DND-41 (cell line): ENCODE measurements around the gene FGF14.

Experiments used
- ATAC-seq: fragments of 200-7000 bp; cut with Tn5 transposase; 3 replicates; pipeline ENCODE4 v1.9.1; 2021; ENCODE audit warnings: low read depth; ENCODE audit not compliant: insufficient read depth
- DNase-seq: peaks from one replicate; pipeline ENCODE4 v3.0.0-alpha.2; 2020
- H2AFZ ChIP-seq: 2 replicates; pipeline ENCODE4 v1.6.0; 2012; ENCODE audit warnings: low read depth, low read length
- H3K27ac ChIP-seq: 2 replicates; pipeline ENCODE4 v1.5.1; 2012; ENCODE audit warnings: low read length, inconsistent platforms
- H3K27me3 ChIP-seq: fragments of 200-600 bp; sonication (generic); 2 replicates; pipeline ENCODE4 v1.6.0; 2012; ENCODE audit warnings: low read length, mild to moderate bottlenecking, inconsistent platforms; ENCODE audit not compliant: insufficient read depth, poor library complexity
- H3K36me3 ChIP-seq: 2 replicates; pipeline ENCODE4 v1.5.1; 2012; ENCODE audit warnings: low read length, inconsistent platforms; ENCODE audit not compliant: insufficient read depth
- H3K4me1 ChIP-seq: 2 replicates; pipeline ENCODE4 v1.5.1; 2012; ENCODE audit warnings: mild to moderate bottlenecking, low read length; ENCODE audit not compliant: insufficient read depth
- H3K4me2 ChIP-seq: 2 replicates; pipeline ENCODE4 v1.6.0; 2012; ENCODE audit warnings: mild to moderate bottlenecking, moderate library complexity, low read length, inconsistent platforms; ENCODE audit not compliant: insufficient read depth
- H3K4me3 ChIP-seq, 2 experiments: fragments of 200-600 bp in 1 of 2; shearing (Covaris generic) in 1 of 2; 2 replicates each; pipeline ENCODE4 v1.5.1; 2012 to 2016; ENCODE audit warnings: inconsistent platforms in 2 of 2, low read length in 2 of 2, mild to moderate bottlenecking in 2 of 2, low read depth in 1 of 2, moderate library complexity in 1 of 2
- H3K79me2 ChIP-seq: 2 replicates; pipeline ENCODE4 v1.6.0; 2012; ENCODE audit warnings: low read length, inconsistent platforms; ENCODE audit not compliant: insufficient read depth
- H3K9ac ChIP-seq: 2 replicates; pipeline ENCODE4 v1.6.0; 2012; ENCODE audit warnings: low read depth, mild to moderate bottlenecking, inconsistent platforms, low read length, moderate library complexity
- H3K9me3 ChIP-seq: 2 replicates; pipeline ENCODE4 v1.5.1; 2012; ENCODE audit warnings: low read length, moderate library complexity, mild to moderate bottlenecking, inconsistent platforms; ENCODE audit not compliant: insufficient read depth, severe bottlenecking
- H4K20me1 ChIP-seq: 2 replicates; pipeline ENCODE4 v1.6.0; 2012; ENCODE audit warnings: low read length; ENCODE audit not compliant: insufficient read depth
- EZH2 ChIP-seq: IDR thresholded peaks from 3 replicates; pipeline ENCODE4 v1.6.1; 2012; ENCODE audit warnings: borderline replicate concordance, low read depth, mild to moderate bottlenecking, moderate library complexity, low read length, inconsistent platforms; ENCODE audit not compliant: severe bottlenecking
- TF ChIP-seq, protein P1 (sequence below): IDR thresholded peaks from 2 replicates; pipeline ENCODE4 v1.5.1; 2012; ENCODE audit warnings: borderline replicate concordance, low read length, moderate library complexity, mild to moderate bottlenecking; ENCODE audit not compliant: poor library complexity, severe bottlenecking; ENCODE audit errors: extremely low read depth

Gene FGF14

DNA sequence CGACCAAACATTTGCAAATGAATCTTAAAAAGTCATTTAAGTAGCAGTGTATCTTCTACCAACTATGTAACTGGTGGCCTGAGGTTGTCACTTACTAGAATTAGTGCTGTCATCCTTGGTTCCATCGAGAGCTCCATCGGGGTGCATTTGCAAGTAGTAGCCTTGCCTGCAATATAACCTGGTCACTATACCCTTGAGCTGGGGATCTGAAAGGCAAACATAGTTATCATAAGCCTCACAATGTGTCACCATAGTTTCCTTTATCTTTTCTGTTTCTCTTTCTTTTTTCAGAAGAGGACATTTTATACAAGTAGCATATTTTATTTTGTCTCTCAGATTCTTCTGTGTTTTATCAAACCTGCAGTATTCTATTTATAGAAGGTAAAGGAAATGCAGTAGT, 526.8 kb downstream of the FGF14 start:
- Histone ChIP-seq H3K79me2 (no peaks in the 10 kb centered on the region), H3K36me3 (no peaks in the 10 kb centered on the region)
- ATAC-seq, result no peak

DNA sequence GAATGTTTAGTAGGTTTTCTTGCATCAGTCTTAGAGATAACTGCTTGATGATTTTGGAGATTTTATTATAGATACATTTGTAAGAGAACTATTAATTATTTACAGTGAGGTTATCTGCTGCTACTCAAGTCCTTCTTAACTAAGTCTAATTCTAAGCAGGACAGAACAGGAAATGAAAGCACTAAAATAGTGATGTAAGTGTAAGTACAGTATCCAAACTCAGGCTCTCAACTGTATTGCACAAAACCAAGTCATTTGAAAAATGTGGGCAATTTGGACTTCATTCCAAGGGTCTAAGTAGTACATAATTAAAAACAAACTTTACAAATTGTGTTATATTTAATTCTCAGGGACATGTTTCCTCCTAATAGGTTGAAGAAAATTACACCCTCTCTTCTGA, 532.3 kb downstream of the FGF14 start:
- no peak for DNase-seq
- ATAC-seq, result no peak
- Histone ChIP-seq H4K20me1 (no peaks in the 10 kb centered on the region), H3K27me3 (no peaks in the 10 kb centered on the region), H2AFZ (no peak overlapping the region), H3K79me2 (no peaks in the 10 kb centered on the region), H3K9me3 (no peaks in the 10 kb centered on the region), H3K27ac (no peak overlapping the region), H3K4me3 (no peak overlapping the region), H3K9ac (no peak overlapping the region), H3K4me2 (no peak overlapping the region), H3K4me1 (no peaks in the 10 kb centered on the region), H3K36me3 (no peaks in the 10 kb centered on the region)
- TF ChIP-seq, protein P1, sequence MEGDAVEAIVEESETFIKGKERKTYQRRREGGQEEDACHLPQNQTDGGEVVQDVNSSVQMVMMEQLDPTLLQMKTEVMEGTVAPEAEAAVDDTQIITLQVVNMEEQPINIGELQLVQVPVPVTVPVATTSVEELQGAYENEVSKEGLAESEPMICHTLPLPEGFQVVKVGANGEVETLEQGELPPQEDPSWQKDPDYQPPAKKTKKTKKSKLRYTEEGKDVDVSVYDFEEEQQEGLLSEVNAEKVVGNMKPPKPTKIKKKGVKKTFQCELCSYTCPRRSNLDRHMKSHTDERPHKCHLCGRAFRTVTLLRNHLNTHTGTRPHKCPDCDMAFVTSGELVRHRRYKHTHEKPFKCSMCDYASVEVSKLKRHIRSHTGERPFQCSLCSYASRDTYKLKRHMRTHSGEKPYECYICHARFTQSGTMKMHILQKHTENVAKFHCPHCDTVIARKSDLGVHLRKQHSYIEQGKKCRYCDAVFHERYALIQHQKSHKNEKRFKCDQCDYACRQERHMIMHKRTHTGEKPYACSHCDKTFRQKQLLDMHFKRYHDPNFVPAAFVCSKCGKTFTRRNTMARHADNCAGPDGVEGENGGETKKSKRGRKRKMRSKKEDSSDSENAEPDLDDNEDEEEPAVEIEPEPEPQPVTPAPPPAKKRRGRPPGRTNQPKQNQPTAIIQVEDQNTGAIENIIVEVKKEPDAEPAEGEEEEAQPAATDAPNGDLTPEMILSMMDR, result no peak
- no peak for TF ChIP-seq EZH2

More for the DNA sequence above, 526.8 kb downstream of the FGF14 start:
- no peak overlapping the region for H2AFZ ChIP-seq
- no peaks in the 10 kb centered on the region for H4K20me1 ChIP-seq
- no peak overlapping the region for H3K4me3 ChIP-seq
- H3K4me1 ChIP-seq, result no peaks in the 10 kb centered on the region
- no peak for TF ChIP-seq EZH2
- TF ChIP-seq, protein P1, result no peak
- no peaks in the 10 kb centered on the region for H3K9me3 ChIP-seq
- no peaks in the 10 kb centered on the region for H3K27me3 ChIP-seq
- no peak for DNase-seq
- no peak overlapping the region for H3K27ac ChIP-seq
- H3K4me2 ChIP-seq, result no peak overlapping the region
- H3K9ac ChIP-seq, result no peak overlapping the region

DNA sequence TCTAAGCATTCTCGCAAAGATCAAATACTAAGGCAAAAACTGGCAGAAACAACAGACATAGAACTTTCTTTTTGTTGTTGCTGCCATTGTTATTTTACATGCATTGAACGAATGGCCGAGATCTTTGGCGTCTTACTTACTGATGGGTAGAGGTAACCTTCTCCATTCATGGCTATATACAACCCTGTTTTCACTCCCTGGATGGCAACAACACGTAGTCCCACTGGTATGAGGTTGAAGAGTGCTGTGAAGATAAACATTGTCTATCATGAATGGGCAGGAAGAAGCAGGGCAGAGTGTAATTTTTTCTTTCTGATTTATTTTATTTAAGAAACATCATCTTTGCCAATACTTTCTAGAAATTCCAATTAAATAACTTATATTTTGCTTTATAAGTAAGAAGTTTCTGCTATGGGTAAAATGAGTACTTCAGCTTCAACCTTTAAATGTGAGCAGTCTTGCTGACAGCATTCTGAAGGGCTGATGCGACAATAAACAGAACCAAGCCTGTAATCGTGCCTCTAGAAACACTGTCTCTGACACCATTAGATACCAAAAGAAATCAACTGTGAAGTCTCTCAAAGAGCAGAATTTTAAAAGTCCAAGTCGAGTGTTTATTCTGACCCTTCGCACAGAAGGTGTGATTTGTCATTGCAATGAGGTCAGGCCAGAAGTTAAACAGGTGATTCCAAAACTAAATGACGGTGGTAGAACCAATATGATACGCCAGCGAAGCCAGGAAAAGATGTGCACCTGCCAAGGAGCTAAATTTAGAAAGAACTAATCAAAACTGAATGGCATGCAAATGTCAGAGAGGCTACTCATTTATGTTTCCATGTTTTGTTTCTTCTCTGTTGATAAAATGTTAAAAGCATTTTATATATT, 533.0 kb downstream of the FGF14 start:
- no peaks in the 10 kb centered on the region for H3K79me2 ChIP-seq
- no peaks in the 10 kb centered on the region for H3K27me3 ChIP-seq
- H2AFZ ChIP-seq, result no peak overlapping the region
- no peaks in the 10 kb centered on the region for H4K20me1 ChIP-seq
- no peak overlapping the region for H3K4me3 ChIP-seq
- DNase-seq (no peak), ATAC-seq (no peak)
- no peak overlapping the region for H3K27ac ChIP-seq
- no peak for TF ChIP-seq EZH2
- TF ChIP-seq, protein P1, result no peak
- H3K4me1 ChIP-seq, result no peaks in the 10 kb centered on the region
- no peak overlapping the region for H3K9ac ChIP-seq
- no peak overlapping the region for H3K4me2 ChIP-seq
- H3K36me3 ChIP-seq, result no peaks in the 10 kb centered on the region
- H3K9me3 ChIP-seq, result no peaks in the 10 kb centered on the region
